Measurements from ENCODE around the gene KRT36. TPM values are rescaled to one million over a fixed set of nuclear protein-coding genes. Genes with fewer than 3 reads are reported as not detected.

KRT36 gene
- total and polyA plus RNA-seq, 2 of the 8 experiments (the other 6 are each of a cell fraction or from before 2014, with no cell fraction given): not detected

DNA sequence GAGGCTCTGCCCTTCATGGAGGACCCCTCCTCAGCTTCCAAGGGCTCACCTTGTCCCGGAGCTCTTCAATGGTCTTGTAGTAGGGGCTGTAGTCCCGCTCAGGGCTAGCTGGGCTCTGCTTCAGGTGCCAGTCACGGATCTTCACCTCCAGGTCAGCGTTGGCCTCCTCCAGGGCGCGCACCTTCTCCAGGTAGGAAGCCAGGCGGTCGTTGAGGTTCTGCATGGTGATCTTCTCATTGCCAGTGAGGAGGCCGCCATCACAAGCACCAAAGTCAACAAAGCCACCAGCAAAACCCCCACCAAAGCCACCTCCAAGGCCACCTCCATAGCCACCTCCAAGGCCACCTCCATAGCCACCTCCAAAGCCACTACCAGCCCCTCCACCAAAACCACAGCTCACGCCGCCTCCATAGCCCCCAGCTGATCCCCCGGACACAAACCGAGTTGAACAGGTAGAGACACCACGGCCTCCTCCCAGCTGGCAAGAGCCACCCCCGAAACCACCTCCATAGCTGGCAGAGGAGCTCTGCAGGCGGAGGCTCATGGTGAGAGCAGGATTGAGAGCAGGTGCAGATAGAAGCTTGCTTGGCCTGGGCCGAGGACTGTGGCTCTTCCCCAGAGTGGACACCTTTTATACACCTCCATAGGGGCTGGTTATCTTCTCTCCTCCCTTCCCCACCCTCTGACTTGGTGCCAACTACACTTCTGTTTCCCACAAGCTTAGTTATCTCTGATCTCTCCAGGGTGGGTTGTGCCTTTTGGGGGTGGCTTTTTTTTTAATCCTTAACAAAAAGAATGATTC, 15.5 kb upstream of the KRT36 start, which contains the start of gene KRT13 (continued):
- TF ChIP-seq, protein P1, sequence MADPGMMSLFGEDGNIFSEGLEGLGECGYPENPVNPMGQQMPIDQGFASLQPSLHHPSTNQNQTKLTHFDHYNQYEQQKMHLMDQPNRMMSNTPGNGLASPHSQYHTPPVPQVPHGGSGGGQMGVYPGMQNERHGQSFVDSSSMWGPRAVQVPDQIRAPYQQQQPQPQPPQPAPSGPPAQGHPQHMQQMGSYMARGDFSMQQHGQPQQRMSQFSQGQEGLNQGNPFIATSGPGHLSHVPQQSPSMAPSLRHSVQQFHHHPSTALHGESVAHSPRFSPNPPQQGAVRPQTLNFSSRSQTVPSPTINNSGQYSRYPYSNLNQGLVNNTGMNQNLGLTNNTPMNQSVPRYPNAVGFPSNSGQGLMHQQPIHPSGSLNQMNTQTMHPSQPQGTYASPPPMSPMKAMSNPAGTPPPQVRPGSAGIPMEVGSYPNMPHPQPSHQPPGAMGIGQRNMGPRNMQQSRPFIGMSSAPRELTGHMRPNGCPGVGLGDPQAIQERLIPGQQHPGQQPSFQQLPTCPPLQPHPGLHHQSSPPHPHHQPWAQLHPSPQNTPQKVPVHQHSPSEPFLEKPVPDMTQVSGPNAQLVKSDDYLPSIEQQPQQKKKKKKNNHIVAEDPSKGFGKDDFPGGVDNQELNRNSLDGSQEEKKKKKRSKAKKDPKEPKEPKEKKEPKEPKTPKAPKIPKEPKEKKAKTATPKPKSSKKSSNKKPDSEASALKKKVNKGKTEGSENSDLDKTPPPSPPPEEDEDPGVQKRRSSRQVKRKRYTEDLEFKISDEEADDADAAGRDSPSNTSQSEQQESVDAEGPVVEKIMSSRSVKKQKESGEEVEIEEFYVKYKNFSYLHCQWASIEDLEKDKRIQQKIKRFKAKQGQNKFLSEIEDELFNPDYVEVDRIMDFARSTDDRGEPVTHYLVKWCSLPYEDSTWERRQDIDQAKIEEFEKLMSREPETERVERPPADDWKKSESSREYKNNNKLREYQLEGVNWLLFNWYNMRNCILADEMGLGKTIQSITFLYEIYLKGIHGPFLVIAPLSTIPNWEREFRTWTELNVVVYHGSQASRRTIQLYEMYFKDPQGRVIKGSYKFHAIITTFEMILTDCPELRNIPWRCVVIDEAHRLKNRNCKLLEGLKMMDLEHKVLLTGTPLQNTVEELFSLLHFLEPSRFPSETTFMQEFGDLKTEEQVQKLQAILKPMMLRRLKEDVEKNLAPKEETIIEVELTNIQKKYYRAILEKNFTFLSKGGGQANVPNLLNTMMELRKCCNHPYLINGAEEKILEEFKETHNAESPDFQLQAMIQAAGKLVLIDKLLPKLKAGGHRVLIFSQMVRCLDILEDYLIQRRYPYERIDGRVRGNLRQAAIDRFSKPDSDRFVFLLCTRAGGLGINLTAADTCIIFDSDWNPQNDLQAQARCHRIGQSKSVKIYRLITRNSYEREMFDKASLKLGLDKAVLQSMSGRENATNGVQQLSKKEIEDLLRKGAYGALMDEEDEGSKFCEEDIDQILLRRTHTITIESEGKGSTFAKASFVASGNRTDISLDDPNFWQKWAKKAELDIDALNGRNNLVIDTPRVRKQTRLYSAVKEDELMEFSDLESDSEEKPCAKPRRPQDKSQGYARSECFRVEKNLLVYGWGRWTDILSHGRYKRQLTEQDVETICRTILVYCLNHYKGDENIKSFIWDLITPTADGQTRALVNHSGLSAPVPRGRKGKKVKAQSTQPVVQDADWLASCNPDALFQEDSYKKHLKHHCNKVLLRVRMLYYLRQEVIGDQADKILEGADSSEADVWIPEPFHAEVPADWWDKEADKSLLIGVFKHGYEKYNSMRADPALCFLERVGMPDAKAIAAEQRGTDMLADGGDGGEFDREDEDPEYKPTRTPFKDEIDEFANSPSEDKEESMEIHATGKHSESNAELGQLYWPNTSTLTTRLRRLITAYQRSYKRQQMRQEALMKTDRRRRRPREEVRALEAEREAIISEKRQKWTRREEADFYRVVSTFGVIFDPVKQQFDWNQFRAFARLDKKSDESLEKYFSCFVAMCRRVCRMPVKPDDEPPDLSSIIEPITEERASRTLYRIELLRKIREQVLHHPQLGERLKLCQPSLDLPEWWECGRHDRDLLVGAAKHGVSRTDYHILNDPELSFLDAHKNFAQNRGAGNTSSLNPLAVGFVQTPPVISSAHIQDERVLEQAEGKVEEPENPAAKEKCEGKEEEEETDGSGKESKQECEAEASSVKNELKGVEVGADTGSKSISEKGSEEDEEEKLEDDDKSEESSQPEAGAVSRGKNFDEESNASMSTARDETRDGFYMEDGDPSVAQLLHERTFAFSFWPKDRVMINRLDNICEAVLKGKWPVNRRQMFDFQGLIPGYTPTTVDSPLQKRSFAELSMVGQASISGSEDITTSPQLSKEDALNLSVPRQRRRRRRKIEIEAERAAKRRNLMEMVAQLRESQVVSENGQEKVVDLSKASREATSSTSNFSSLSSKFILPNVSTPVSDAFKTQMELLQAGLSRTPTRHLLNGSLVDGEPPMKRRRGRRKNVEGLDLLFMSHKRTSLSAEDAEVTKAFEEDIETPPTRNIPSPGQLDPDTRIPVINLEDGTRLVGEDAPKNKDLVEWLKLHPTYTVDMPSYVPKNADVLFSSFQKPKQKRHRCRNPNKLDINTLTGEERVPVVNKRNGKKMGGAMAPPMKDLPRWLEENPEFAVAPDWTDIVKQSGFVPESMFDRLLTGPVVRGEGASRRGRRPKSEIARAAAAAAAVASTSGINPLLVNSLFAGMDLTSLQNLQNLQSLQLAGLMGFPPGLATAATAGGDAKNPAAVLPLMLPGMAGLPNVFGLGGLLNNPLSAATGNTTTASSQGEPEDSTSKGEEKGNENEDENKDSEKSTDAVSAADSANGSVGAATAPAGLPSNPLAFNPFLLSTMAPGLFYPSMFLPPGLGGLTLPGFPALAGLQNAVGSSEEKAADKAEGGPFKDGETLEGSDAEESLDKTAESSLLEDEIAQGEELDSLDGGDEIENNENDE (IDR thresholded peaks at IDR 0.05; ENCODE audit: insufficient replicate concordance, low read length): no peak
- TF ChIP-seq CTBP2 (IDR thresholded peaks at IDR 0.05; ENCODE audit: borderline replicate concordance, insufficient read depth, insufficient read length, low read length) (no peak), RBBP5 (IDR thresholded peaks at IDR 0.05; ENCODE audit: borderline replicate concordance, low read depth, low read length) (no peak), EGR1 (IDR thresholded peaks at IDR 0.05; ENCODE audit: borderline replicate concordance, low read depth, low read length) (no peak), KDM5A (IDR thresholded peaks at IDR 0.05; ENCODE audit: low read length) (no peak), SP4 (IDR thresholded peaks at IDR 0.05; ENCODE audit: low read length) (no peak), SUZ12 (IDR thresholded peaks at IDR 0.05; ENCODE audit: low read length) (no peak), SAP30 (IDR thresholded peaks at IDR 0.05; ENCODE audit: insufficient read depth, insufficient replicate concordance, low read length) (no peak), YY1 (IDR thresholded peaks at IDR 0.05; ENCODE audit: low read depth, low read length) (no peak)
